GM11168 (cell line): ENCODE measurements around the gene PAGE4.

Experiments used
- in situ Hi-C: fragments of 300-500 bp; cut with MboI; formaldehyde crosslinking; loops from one replicate; pipeline ENCODE4 v1.12.0; 2022; ENCODE audit warnings: low sequenced_read_pairs; ENCODE audit not compliant: unreplicated experiment

Gene PAGE4

DNA sequence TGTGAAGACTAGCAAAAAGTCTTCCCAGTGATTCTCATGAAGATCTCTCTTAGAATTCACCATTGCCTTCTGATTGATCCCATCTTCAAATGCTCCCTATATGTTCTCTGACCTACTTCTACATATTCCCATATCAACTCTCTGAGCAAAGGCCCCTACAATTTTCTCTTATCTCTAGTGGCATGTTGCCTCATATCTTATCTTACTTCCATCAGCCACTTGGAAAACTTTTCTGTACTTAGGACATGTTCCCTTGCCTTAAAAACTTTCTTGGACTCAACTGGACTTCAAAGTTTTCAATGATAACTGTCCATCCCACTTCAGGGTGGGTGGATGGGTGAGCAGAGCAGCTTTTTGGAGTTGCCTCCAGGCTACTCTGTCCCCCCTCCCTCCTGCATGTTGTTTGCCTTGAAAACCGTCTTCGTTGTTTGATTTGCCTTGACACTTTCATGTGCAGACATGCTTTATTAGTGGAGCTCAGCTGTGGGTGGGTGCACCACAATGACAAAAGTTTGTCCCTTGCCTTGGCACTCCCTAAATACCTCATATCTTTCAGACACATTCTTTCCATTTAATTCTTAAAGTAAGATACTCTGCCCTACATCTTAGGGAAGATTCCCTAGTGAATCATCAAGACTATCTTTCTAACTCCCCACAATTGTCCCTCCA, 31.9 kb downstream of the PAGE4 start:
- in situ Hi-C loops = no loop called here

- in situ Hi-C loops = no loop called here
These were observed 33.0 kb downstream of the PAGE4 start for GRCh38 chrX:49862093-49862492.

DNA sequence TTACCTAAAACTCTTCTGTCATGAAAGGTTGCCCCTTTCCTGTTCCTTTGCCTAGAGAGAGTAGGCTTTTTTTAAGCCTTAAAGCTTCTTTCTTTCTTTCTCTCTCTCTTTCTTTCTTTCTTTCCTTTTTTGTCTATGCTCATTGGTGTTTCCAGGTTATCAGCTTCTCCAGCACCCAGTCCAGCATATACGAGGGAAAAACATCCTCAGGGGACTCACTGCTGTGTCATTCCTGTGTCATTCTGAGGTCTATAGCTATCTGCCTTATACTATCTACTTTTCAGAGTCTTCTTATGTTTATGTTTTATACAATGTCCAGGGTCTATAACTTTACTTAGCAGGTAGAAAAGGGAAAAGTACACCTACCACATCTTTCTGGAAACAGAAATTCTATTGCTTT, 39.6 kb downstream of the PAGE4 start:
- in situ Hi-C loops = no loop called here

- in situ Hi-C loops = no loop called here
These were observed 47.6 kb downstream of the PAGE4 start for GRCh38 chrX:49876750-49877149.

DNA sequence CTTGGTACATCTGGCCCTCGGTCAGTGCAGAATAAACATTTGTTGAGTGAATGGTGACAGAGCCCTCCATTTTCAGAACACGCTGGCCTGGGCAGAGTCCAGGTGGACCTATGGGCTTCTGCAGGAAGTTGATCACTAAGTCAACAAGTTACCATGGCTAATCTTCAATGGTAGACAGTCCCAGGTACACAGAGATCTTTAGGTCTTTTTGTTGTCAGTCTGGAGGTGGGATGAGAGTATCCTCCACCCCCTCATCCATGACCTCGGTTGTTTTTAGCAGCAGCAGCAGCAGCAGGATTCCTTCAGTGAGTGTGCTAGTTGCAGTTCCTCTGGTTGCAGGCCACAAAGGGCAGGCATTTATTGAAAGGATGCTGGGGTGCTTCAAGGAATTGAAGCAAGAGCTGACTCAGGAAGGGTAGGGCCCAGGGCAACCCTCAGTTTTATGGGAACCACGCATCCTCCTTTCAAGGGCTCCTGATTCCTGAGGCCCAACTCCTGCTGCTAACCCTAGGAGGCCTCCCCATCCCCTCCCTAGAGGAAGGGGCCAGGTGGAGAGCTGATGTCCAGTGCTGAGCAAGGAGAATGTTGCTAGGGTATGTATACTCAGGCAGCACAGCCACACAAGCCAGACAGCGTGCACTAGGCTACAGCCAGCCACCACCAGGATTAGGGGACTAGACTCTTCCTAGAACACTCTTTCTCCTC, 48.4 kb downstream of the PAGE4 start:
- in situ Hi-C loops = no loop called here

DNA sequence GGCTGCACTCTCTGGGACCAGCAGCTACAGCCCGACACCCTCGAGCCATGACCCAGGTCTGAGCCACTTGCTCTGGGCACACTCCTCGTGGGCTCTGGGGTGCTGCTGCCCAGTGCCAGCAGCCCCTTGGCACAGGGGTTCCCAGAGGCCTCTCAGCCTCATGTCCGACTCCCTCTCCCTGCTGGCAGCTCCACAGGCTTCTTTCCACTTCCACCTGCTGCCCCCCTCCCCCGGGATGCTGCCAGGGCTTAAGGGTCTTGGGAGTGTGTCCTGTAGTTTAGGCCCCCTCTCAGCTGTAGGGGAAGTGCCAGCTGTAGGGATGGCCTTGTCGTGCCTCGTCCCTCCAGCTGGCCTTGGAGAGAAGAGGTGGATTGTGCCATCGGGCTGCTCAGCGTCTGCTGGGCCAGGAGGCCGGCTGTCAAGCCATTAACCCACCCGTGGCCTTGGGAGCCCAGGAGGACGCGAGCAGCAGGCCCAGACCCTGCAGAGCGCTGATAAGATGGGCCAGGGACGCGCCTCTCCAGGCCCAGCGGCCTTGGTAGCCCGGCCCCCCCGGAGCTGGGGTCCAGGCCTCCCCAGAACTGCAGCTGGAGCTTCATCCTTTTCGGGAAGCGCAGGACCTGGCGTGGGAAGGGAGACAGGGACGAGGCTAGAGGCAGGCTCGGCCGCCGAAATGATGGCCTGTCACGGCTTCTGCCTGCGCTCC, 49.2 kb downstream of the PAGE4 start:
- in situ Hi-C loops = no loop called here

- in situ Hi-C loops = no loop called here
These were observed 49.9 kb downstream of the PAGE4 start, which contains the start of gene USP27X for GRCh38 chrX:49878834-49879655. Gene USP27X, plus strand, starts transcription at chrX:49879484. Its CDS starts 824 bp downstream, at chrX:49880308.

- in situ Hi-C loops = no loop called here
These were observed 50.7 kb downstream of the PAGE4 start for GRCh38 chrX:49879656-49880277.

DNA sequence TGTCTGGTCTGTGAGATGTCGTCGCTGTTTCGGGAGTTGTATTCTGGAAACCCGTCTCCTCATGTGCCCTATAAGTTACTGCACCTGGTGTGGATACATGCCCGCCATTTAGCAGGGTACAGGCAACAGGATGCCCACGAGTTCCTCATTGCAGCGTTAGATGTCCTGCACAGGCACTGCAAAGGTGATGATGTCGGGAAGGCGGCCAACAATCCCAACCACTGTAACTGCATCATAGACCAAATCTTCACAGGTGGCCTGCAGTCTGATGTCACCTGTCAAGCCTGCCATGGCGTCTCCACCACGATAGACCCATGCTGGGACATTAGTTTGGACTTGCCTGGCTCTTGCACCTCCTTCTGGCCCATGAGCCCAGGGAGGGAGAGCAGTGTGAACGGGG, 51.6 kb downstream of the PAGE4 start:
- in situ Hi-C loops = no loop called here
